Stimulated activated naive CD4-positive, alpha-beta T cell treated with Interleukin-2 at 50 U/mL for 16 hours (primary cell): ENCODE measurements around the gene MRPL22.
"Not testable (repeated sequence)": the region's sequence is repeated elsewhere in the genome, so short reads cannot be mapped to it uniquely, and the experiment has no call there.

Source experiments
- DNase-seq: peaks from one replicate; lab custom pipeline; 2025; lab: John Stamatoyannopoulos, UW

Gene MRPL22

DNA sequence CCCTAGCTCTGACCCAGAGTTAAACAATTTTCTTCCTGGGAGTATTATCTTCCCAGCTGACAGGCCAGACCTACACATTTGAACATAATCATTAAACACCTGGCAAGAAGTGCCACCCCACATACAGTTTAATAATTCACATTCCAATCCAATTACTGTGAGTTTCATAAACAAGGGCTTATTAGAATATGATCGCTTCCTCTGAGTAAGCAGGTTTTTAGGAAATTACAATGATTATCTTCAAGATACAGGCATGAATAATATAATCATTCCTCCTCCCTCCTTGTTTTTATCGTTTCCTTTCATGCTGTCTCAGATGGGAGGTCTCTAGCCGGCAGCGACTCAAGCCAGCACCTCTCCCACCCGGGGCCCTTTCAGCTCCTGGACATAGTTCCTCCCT is 56.9 kb downstream of the MRPL22 start:
- DNase-seq = no peak

DNA sequence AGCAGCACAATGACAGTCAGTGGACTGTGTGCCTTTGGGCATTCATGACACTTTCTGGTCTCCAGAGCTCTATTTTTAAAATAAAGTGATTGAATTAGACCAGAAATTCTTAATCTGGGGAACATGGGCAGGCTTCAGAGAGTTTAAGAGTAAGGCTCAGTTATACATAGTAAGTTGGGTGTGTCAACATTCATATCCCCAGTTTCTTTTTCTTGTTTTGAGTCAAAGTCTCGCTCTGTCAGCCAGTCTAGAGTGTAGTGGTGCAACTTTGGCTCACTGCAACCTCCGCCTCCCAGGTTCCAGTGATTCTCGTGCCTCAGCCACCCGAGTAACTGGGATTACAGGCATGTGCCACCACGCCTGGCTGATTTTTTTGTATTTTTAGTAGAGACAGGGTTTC is 59.0 kb downstream of the MRPL22 start:
- DNase-seq = no peak

DNA sequence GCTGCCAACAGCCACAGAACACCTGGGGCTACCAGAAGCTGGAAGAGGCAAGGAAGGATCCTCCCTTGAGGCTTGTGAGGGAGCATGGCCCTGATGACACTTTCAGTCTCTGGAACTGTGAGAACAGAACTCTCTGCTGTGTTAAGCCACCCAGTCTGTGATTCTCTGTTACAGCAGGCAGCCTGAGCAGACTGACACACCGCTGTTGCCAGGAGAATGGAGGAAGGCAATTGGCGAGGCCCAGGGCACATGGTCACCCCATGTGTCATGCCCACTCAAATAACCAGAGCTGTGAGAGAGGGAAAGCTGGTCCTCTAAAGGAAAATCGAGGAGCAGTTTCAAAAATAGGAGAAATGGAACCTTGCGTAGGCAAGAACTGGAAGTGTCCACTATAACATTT is 60.6 kb downstream of the MRPL22 start:
- DNase-seq = no peak

DNA sequence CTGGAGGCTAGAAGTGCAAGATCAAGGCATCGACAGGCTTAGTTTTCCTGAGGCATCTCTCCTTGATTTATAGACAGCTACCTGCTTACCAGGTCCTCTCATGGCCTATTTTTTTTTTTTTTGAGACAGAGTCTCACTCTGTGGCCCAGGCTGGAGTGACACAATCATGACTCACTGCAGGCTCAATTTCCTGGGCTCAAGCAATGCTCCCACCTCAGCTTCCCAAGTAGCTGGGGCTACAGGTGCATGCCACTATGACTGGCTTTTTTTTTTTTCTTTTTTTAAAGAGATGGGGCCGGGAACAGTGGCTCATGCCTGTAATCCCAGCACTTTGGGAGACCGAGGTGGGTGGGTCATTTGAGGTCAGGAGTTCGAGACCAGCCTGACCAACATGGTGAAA is 61.8 kb downstream of the MRPL22 start:
- DNase-seq = not testable (repeated sequence)

DNA sequence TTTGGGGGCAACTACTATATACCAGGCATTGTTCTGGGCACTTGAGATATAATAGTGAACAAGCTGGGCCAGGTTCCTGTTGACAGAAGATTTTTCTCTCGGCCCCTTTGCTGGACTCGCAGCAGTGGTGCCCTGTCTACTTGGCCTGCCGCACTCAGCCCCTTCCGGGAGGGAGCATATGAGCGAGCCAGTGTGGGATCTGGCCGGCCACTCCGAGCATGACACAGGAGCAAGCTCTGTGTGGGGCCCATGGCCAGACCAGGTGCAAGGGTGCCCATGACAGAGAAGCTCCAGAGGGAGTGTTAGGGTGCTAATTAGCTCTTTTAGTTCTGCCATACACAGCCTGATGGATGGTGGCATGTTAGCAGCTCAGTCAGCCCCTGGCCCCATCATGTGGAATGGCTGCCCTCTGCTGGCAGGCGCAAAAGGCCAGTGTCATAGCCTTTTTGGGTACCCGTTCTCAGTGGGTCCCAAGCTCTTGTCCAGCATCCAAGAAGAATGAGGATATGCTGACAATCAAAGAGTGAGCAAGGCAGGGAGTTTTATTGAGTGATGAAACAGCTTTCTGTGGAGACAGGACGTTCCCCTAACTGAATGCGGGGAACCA is 63.4 kb downstream of the MRPL22 start:
- peak; percentile 0 for DNase-seq

DNA sequence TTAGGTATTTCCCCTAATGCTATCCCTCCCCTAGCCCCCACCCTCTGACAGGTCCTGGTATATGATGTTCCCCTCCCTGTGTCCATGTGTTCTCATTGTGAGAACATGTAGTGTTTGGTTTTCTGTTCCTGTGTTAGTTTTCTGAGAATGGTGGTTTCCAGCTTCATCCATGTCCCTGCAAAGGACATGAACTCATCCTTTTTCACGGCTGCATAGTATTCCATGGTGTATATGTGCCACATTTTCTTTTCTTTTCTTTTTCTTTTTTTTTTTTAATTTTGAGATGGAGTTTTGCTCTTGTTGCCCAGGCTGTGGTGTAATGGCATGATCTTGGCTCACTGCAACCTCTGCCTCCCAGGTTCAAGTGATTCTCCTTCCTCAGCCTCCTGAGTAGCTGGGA is 65.4 kb downstream of the MRPL22 start:
- DNase-seq = not testable (repeated sequence)

DNA sequence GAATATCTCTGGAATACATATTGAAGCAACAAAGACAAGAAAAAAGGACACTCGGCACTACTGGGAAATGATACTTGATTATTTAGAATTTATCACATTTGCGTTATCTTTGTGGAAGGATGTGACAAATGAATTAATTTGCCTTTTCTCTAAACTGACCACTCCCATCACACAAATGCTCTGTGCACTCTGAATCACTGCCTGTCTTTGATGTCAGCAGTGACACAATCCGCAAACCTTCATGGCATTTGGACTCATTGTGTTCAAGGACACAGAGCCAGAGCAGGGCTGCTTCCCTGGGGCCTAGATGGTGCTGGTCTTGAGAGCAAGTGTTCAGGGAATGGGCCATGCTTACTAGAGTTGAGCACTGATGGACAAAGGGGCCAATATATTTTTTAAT is 67.8 kb downstream of the MRPL22 start:
- DNase-seq = no peak

DNA sequence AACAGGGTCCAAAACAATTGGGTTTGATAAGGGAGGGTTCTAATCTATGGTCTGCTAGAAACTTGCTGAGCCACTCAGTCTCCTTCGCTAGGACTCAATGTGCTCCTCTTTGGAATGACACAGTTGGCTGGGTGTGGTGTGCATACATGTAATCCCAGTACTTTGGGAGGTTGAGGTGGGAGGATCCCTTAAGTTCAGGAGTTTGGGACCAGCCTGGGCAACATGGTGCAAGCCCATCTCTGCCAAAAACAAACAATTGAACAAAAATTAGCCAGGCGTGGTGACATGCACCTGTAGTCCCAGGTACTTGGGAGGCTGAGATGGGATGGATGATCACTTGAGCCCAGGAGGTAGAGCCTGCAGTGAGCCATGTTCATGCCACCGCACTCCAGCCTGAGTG is 70.0 kb downstream of the MRPL22 start:
- no peak for DNase-seq

DNA sequence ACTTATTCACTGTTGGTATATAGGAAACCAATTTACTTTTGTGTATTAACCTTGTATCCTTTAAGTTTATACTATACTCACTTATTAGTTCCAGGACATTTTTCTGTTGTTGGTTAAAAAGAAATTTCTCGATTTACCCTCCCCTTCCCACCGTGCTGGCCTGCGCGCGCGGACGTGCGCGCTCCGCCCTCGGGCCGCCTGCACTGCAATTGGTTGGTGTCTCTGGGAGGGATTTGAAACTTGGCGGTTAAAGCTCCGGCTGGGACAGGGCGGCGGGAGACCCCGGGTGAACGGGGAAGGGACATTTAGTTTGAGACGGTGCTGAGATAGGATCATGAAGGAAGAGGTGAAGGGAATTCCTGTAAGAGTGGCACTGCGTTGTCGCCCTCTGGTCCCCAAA is 72.7 kb downstream of the MRPL22 start, which contains the start of gene KIF4B:
Gene KIF4B (plus strand): TSS at position 230 of the 400 bp plus-strand sequence. CDS start 105 bp downstream, at position 335.
- DNase-seq = no peak

DNA sequence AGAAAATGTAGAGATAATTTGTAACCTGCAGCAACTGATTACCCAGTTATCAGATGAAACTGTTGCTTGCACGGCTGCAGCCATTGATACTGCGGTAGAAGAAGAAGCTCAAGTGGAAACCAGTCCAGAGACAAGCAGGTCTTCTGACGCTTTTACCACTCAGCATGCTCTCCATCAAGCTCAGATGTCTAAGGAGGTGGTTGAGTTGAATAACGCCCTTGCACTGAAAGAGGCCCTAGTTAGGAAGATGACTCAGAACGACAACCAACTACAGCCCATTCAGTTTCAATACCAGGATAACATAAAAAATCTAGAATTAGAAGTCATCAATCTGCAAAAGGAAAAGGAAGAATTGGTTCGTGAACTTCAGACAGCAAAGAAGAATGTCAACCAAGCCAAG is 74.4 kb downstream of the MRPL22 start:
- no peak for DNase-seq

DNA sequence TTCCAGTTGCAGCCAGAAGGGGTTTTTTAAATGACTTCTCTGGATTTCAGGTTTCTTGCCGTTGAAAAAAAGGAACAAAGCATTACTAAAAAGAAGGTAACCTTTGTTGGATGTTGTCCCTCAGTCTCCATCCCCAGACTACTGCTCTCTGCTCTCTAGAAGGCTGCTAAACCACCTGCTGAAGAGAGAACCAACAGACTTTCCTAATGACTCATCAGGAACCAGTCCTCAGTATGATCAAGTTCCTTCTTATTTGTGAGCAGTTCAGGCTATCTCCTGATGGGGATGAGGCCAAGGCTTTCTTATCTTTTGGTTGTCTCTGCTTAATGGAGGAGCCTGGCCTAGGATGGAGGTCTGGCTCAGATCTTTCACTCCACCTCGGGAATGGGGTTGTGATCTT is 76.7 kb downstream of the MRPL22 start:
- DNase-seq = no peak
